Measurements from ENCODE around the gene PIP. TPM values are rescaled to one million over a fixed set of nuclear protein-coding genes. Genes with fewer than 3 reads are reported as not detected.
"Not testable (repeated sequence)": the region's sequence is repeated elsewhere in the genome, so short reads cannot be mapped to it uniquely, and the experiment has no call there.

Gene PIP, protein sequence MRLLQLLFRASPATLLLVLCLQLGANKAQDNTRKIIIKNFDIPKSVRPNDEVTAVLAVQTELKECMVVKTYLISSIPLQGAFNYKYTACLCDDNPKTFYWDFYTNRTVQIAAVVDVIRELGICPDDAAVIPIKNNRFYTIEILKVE
- not detected for total RNA-seq
- long read RNA-seq, result 0 reads

DNA sequence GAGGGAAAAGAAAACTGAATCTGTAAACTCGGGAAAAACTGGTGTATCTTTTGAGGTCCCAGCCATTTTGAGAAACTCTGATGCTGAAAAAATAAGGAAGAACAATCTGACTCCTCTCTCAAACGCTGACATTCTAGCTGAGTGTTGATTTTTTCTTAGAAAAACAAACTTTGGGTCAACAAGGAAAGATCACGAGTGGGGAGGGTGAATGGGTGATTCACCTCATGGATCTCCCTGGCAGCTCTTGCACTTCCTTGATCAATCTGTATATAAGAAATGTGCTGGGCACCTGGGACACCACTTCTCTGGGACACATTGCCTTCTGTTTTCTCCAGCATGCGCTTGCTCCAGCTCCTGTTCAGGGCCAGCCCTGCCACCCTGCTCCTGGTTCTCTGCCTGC lies at the start of gene PIP:
Gene PIP, plus strand, starts transcription at position 297 of the 400 bp plus-strand sequence. Its CDS starts 40 bp downstream, at position 337.
- DNase-seq (no peak), ATAC-seq (ENCODE audit: poor library complexity) (no peak)
- intact Hi-C loops (cut with DNase I), result no loop called here

DNA sequence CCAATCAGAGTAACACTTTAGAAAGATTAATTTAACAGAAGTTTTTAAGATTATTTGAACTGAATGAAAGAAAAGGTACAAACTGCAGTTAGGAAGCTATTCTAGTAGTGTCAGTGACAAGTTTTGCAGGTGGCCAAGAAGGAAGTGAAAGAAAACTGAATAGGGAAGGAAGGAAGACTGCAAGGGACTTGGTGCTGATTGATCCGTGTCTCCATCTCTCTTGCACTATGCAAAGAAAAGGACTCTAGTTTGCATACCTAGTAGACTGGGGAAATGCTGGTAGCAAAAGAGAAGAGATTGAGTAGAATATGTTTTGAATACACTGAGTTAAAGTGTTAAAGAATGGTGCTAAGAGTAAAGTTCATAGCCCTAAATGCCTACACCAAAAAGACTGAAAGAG lies 46.8 kb upstream of the PIP start:
- ATAC-seq (ENCODE audit: poor library complexity), result no peak
- no peak for DNase-seq
- intact Hi-C loops (cut with DNase I), result no loop called here

DNA sequence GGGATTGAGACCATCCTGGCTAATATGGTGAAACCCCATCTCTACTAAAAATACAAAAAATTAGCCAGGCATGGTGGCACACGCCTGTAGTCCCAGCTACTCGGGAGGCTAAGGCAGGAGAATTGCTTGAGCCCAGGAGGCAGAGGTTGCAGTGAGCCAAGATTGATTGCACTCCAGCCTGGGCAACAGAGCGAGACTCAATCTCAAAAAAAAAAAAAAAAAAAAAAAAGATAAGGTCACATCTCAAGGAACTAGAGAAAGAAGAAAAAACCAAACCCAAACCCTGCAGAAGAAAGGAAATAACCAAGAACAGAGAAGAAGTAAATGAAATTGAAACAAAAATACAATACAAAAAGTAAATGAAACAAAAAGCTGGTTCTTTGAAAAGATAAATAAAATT lies 46.3 kb upstream of the PIP start:
- ATAC-seq (ENCODE audit: poor library complexity); DNase-seq; intact Hi-C loops (cut with DNase I): not testable (repeated sequence)

DNA sequence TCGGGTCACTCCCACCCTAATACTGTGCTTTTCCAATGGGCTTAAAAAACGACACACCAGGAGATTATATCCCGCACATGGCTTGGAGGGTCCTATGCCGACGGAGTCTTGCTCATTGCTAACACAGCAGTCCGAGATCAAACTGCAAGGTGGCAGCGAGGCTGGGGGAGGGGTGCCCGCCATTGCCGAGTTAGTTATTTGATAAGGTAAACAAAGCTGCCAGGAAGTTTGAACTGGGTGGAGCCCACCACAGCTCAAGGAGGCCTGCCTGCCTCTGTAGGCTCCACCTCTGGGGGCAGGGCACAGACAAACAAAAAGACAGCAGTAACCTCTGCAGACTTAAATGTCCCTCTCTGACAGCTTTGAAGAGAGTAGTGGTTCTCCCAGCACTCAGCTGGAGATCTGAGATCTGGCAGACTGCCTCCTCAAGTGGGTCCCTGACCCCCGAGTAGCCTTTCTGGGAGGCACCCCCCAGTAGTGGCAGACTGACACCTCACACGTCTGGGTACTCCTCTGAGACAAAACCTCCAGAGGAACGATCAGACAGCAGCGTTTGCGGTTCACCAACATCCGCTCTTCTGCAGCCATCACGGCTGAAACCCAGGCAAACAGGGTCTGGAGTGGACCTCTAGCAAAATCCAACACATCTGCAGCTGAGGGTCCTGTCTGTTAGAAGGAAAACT lies 43.2 kb upstream of the PIP start:
- intact Hi-C loops (cut with DNase I); ATAC-seq (ENCODE audit: poor library complexity); DNase-seq: not testable (repeated sequence)

DNA sequence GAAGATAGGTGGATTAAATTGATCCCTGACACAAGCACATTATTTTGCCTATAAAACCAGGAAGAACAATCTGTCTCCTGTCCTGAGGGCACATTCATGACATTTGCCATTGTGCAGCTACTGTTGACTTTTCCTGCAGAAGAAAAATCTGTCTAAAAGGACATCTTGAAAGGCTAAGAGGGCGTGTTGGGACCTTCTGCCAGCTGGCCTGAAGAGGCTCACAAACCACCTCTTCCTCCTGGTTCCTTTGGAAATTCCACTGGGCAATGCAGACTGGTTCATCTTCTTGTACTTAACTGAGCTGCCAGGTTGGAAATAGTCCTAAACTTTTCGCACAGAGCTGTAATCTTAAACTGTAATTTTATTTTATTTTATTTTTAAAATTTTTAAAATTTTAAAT lies 35.7 kb upstream of the PIP start:
- DNase-seq, result no peak
- no peak for ATAC-seq (ENCODE audit: poor library complexity)
- intact Hi-C loops (cut with DNase I), result no loop called here

DNA sequence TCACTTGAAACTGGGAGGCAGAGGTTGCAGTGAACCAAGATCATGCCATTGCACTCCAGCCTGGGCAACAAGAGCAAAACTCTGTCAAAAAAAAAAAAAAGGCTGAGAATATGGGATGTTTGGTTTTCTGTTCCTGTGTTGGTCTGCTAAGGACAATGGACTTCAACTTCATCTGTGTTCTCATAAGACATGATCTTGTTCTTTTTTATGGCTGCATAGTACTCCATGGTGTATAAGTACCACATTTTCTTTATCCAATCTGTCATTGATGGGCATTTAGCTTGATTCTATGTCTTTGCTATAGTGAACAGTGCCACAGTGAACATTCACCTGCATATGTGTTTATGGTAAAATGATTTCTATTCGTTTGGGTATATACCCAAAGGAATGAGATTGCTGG lies 32.3 kb upstream of the PIP start:
- ATAC-seq (ENCODE audit: poor library complexity); DNase-seq; intact Hi-C loops (cut with DNase I): not testable (repeated sequence)

DNA sequence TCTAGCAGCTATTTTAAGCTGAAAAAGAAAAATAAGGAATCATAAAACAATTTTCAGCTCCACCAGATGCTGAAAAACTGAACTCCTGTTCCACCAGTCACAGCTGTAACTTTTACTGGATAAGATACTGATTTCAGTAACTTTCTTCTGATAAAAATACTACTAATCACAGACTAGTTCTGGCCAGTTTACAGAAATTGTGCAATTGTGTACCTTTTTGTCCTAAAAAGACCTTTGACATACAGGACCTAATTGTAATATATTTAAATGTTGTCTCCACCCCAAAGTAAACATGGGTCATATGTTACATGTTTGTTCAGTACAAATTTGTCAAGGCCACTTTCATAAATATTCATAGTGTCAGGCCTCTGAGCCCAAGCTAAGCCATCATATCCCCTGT lies 27.1 kb upstream of the PIP start:
- peak; percentile 70 for ATAC-seq (ENCODE audit: poor library complexity)

DNA sequence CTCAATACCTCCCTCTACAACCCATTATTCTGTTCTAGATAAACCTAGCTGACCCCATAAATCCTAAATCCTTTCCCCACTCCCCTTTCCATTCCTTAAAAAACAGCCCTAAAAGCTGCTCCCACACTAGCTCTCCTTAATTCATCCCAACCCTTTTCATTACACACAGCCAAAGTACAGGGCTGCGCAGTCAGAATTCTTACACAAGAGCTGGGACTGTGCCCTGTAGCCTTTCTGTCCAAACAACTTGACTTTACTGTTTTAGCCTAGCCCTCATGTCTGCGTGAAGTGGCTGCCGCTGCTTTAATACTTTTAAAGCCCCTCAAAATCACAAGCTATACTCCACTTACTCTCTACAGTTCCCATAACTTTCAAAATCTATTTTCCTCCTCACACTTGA lies 23.9 kb upstream of the PIP start:
- ATAC-seq (ENCODE audit: poor library complexity); DNase-seq; intact Hi-C loops (cut with DNase I): not testable (repeated sequence)

More for the DNA sequence above, 27.1 kb upstream of the PIP start:
- intact Hi-C loops (cut with DNase I), result no loop called here
- DNase-seq, result no peak

DNA sequence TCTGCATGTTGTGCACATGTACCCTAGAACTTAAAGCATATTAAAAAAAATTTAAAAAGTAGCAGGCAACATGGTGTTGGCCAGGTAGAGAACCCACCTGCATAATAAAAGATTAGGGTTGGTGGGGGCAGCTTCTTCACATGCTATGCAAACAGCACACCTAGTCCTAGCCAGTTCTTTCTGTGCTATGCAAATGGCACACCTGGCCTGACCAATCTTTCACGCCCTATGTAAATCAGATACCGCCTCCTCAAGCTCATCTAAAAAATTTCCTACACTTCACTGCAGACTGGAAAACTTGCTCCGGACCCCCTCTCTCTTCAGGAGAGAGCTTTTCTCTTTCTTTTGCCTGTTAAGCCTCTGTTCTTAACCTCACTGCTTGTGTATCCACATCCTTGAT lies 14.5 kb upstream of the PIP start:
- no peak for DNase-seq
- ATAC-seq (ENCODE audit: poor library complexity), result no peak
- intact Hi-C loops (cut with DNase I), result no loop called here

DNA sequence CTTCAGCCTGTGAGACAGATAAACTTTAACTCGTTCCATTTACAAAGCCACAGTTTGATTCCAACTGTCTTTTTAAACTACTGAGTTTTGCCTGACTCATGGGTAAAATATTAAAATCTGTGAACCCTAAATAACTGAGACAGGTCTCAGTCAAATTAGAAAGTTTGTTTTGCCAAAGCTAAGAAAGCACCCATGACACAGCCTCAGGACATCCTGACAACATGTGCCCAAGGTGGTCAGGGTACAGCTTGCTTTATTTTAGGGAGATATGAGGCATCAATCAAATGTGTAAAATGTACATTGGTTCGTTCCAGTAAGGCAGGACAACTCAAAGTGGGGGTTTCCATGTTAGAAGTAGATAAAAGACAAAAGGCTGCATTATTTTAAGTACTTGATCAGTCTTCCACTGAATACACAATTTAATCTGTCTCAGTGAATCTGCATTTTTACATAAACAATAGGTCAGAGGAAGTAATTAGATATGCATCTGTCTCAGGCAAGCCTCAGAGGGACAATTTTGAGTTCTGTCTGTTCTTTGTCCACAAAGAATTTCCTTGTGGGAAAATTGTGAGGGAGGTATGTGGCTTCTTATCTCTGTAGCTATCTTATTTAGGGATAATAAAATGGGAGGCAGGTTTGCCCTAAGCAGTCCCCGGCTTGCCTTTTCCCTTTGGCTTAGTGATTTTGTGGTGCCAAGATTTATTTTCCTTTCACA lies 11.0 kb upstream of the PIP start:
- intact Hi-C loops (cut with DNase I), result no loop called here
- ATAC-seq (ENCODE audit: poor library complexity) (no peak), DNase-seq (no peak)

DNA sequence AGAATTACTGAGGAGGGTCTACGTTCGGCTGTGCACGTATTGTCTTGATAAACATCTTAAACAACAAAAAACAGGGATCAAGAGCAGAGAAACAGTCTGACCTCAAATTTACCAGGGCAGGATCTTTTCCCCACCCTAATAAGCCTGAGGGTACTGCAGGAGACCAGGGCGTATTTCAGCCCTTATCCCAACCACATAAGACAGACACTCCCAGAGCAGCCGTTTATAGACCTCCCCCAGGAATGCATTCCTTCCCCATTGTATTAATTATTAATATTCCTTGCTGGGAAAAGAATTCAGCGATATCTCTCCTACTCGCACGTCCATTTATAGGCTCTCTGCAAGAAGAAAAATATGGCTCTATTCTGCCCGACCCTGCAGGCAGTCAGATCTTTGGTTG lies 8.6 kb upstream of the PIP start:
- intact Hi-C loops (cut with DNase I); ATAC-seq (ENCODE audit: poor library complexity); DNase-seq: not testable (repeated sequence)

DNA sequence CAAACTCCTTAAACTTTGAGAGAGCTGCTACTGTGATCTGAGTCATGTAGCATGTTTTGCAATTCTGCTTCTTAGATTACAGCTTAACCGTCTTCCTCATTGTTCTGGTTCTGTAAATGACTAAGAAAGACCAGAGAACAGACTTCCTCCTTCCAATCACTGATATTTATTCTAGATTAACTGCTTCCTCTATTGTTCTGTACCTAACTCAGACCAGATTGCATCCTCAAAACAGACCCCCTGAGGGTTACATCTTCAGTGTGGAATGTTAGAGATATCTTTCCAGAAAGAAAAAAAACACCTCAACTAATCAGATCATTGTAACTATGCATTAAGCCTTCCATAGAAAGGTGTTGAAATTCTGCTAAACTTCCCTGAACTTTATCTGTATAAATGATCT lies 5.7 kb upstream of the PIP start:
- DNase-seq (no peak), ATAC-seq (ENCODE audit: poor library complexity) (peak; percentile 52)
- intact Hi-C loops (cut with DNase I), result no loop called here

DNA sequence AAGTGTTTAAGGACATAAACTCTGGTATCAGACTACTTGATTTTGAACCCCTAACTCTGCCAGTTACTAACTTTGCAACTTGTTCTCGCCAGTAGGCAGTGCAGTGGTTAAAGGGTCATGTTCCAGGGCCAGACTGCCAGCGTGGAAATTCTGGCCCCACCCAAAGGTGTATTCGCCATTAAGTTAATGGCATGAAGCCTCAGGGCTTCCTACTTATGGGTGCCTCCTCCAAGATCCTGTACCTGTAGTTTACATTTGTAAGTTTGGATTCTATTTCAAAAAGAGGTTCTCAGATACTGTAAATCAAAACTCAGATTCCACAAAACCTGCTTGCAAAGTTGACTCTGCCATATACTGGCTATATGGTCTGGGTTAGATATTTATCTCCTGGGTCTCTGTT lies 2.8 kb upstream of the PIP start:
- DNase-seq, result no peak
- intact Hi-C loops (cut with DNase I), result no loop called here
- no peak for ATAC-seq (ENCODE audit: poor library complexity)

DNA sequence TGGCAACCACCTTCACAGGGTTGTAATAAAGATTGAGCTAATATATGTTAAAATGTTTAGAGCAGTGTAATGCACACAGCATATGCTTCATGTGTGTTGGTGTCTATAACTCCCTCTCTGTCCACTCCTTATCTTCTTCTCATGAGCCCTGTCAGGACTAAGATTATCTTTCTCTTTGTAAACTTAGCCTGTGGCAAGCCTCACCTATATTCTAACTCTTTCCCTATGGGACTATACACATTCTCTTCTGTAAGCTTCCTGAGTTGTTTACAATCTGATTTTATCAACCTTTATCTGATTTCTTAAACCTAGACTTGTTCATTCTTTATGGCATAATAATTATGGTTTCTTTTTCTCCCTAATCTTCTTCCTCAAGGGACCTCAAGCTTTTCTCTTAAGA lies 2.4 kb upstream of the PIP start:
- DNase-seq (no peak), ATAC-seq (ENCODE audit: poor library complexity) (no peak)
- intact Hi-C loops (cut with DNase I), result no loop called here

DNA sequence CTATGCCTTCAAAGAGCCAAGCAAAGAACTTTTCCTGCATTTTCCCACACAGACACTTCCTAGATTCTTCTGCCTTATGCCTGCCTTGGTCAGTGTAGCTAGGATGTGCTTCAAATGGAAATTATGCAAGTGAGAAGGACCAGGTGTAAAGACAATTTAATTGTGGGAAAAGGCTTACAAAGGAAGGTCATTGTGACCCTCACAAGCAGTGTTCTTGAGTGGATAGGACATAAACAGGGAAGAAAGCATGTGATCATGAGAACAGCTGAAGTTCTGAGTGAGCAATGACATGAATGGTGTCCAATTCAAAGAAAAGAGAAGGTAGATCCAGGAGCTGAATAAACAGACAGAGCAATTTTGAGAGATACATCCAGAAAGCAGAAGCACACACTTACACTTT lies 1.3 kb upstream of the PIP start:
- ATAC-seq (ENCODE audit: poor library complexity) (no peak), DNase-seq (no peak)
- intact Hi-C loops (cut with DNase I), result no loop called here

DNA sequence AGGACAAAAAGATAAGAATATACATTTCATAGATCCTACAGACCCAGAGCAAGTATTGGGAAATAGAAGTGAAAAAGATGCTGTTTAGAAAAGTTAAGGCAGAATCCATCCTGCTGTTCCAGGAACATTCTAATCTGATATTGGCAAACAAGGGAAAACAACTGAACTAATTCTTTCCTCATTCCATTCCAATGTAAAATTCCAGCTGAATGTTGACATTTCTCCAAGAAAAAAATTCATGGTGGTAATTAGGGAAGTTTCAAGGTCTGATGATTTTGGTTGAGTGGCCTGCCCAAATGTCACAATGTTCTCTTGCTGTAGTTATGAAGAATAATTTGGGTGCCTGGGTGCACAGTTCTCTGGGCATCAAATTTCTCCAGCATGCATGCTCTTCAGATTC lies 15.2 kb downstream of the PIP start:
- ATAC-seq (ENCODE audit: poor library complexity) (peak; percentile 79), DNase-seq (no peak)
- intact Hi-C loops (cut with DNase I), result no loop called here

DNA sequence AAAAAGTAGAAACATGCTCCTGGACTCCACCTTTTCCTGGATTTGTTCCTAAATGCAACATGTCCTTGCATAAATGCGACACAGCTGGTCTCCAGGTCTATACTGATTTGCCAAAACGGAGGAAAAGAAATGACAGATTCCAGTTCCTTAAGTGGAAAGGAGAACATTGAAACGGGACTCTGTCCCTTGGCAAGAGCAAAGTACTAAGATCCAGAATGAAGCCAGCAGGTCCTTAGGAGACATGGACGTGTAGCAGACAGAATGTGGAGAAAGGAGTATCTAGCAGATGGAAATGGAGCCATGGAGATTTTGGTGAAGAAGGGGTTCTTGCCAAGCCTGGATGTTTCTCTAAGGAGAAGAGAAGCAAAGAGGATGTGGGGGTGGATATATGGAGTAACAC lies 16.2 kb downstream of the PIP start:
- ATAC-seq (ENCODE audit: poor library complexity), result peak; percentile 77
- no peak for DNase-seq
- intact Hi-C loops (cut with DNase I), result no loop called here

DNA sequence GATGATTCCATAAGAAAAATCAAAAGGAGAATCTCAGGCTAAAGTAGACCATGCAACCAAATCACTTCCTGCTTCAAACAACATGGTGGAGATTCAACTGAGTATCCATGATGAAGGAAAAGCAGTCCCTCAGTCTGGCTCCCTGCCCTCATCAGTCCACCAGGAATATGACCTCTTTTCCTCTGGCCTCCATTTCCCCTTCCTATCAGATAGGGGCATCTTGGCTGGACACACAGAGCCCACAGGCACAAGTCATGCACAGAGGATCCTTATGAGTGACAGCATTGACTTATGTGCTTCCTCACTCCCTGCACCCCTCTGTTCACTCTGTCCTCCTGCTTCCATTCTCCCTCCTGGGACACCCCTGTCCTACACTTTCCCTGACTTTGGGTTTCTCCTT lies 16.8 kb downstream of the PIP start:
- DNase-seq (no peak), ATAC-seq (ENCODE audit: poor library complexity) (no peak)
- intact Hi-C loops (cut with DNase I), result no loop called here

DNA sequence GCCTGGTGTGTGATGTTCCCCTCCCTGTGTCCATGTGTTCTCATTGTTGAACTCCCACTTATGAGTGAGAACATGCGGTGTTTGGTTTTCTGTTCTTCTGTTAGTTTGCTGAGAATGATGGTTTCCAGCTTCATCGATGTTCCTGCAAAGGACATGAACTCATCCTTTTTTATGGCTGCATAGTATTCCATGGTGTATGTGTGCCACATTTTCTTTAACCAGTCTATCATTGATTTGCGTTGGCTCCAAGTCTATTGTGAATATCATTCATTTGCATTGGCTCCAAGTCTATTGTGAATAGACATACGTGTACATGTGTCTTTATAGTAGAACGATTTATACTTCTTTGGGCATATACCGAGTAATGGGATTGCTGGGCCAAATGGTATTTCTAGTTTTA lies 18.8 kb downstream of the PIP start:
- intact Hi-C loops (cut with DNase I); ATAC-seq (ENCODE audit: poor library complexity); DNase-seq: not testable (repeated sequence)

DNA sequence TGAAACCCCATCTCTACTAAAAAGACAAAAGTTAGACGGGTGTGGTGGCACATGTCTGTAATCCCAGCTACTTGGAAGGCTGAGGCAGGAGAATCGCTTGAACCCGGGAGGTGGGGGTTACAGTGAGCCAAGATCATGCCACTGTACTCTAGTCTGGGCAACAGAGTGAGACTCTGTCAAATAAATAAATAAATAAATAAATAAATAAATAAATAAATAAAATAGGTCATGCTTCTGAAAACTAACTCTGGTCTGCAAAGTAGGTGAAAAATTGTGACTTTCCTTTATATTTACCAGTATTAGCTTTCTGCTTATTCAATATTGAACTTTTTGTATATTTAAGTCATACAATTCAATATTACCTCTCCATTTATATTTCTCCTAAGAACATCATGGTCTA lies 26.7 kb downstream of the PIP start:
- ATAC-seq (ENCODE audit: poor library complexity); DNase-seq; intact Hi-C loops (cut with DNase I): not testable (repeated sequence)

Measured in Right ventricle myocardium superior (tissue), 1 donor.